GM12878 (cell line): Measurements from ENCODE around the gene TRIM41. TPM values are rescaled to one million over a fixed set of nuclear protein-coding genes. Genes with fewer than 3 reads are reported as not detected.

ENCODE experiments used
- ATAC-seq: fragments of 200-7000 bp; cut with Tn5 transposase; 3 replicates; pipeline ENCODE4 v1.9.1; 2020; ENCODE audit warnings: mild to moderate bottlenecking, moderate library complexity
- BruUV-seq: library from RNA; stranded (reverse); fragments of 400-500 nt; replicated peaks from 2 replicates; lab custom pipeline; 2021; lab: Mats Ljungman, UMichigan
- CTCF ChIA-PET: fragments of 300-600 bp; sonication (Branson Sonifier 250); formaldehyde crosslinking; extraction: SDS; loops from one replicate; lab custom pipeline; 2021; ENCODE audit warnings: inconsistent platforms; lab: Yijun Ruan, JAX
- POLR2A ChIA-PET: fragments of 350-600 bp; formaldehyde crosslinking; extraction: SDS; loops from one replicate; lab custom pipeline; 2021; ENCODE audit warnings: inconsistent platforms; lab: Charles Lee
- RAD21 ChIA-PET: fragments of 300-600 bp; sonication (Branson Sonifier 250); formaldehyde crosslinking; loops from one replicate; lab custom pipeline; 2023; ENCODE audit warnings: antibody characterized with exemption; ENCODE audit not compliant: unreplicated experiment; lab: Charles Lee
- SMC1A ChIA-PET: fragments of 300-600 bp; sonication (Branson Sonifier 250); formaldehyde crosslinking; loops from one replicate; lab custom pipeline; 2023; ENCODE audit not compliant: unreplicated experiment, uncharacterized antibody; lab: Charles Lee
- DNase-seq: peaks from one replicate; pipeline ENCODE4 v3.0.0-alpha.2; 2011; ENCODE audit warnings: low read depth, low spot score
- FAIRE-seq: peaks from 3 replicates; lab custom pipeline; 2011; peaks lifted over from hg19 to GRCh38; lab: Jason Lieb, UNC
- H2AFZ ChIP-seq: 2 replicates; pipeline ENCODE4 v1.6.0; 2011; ENCODE audit warnings: low read depth, low read length, control low read depth; ENCODE audit not compliant: control insufficient read depth
- H3K27ac ChIP-seq: 2 replicates; pipeline ENCODE4 v1.5.1; 2011; ENCODE audit warnings: control low read depth; ENCODE audit not compliant: control insufficient read depth, insufficient read depth
- H3K27me3 ChIP-seq, 2 experiments: replicated peaks in 1 of 2; 2 replicates each; pipeline versions ENCODE4 v1.6.0 to v1.6.1; 2011; ENCODE audit warnings: low read length in 1 of 2; ENCODE audit not compliant: control insufficient read depth in 2 of 2, insufficient read depth in 2 of 2
- H3K36me3 ChIP-seq, 2 experiments: 2 replicates each; pipeline ENCODE4 v1.5.1; 2011; ENCODE audit warnings: low read length in 1 of 2; ENCODE audit not compliant: control insufficient read depth in 2 of 2, insufficient read depth in 2 of 2
- H3K4me1 ChIP-seq: 2 replicates; pipeline ENCODE4 v1.6.1; 2011; ENCODE audit warnings: mild to moderate bottlenecking, low read length, moderate library complexity, mixed read lengths; ENCODE audit not compliant: control insufficient read depth, insufficient read depth
- H3K4me2 ChIP-seq: 2 replicates; pipeline ENCODE4 v1.6.0; 2011; ENCODE audit warnings: control low read depth; ENCODE audit not compliant: control insufficient read depth, insufficient read depth
- H3K4me3 ChIP-seq: fragments of 200-600 bp; sonication (generic); 2 replicates; pipeline ENCODE4 v1.5.1; 2016
- H3K79me2 ChIP-seq: 2 replicates; pipeline ENCODE4 v1.6.0; 2011; ENCODE audit warnings: low read length; ENCODE audit not compliant: control insufficient read depth, insufficient read depth
- H3K9ac ChIP-seq: 2 replicates; pipeline ENCODE4 v1.8.0; 2011; ENCODE audit warnings: low read length, control low read depth, mixed read lengths; ENCODE audit not compliant: control insufficient read depth, insufficient read depth
- H3K9me3 ChIP-seq: replicated peaks from 3 replicates; pipeline ENCODE4 v1.5.1; 2011; ENCODE audit warnings: mild to moderate bottlenecking, low read length; ENCODE audit not compliant: control insufficient read depth, insufficient read depth
- H4K20me1 ChIP-seq: 2 replicates; pipeline ENCODE4 v1.6.0; 2011; ENCODE audit not compliant: control insufficient read depth, insufficient read depth
- CBFB ChIP-seq: IDR thresholded peaks from 2 replicates; pipeline ENCODE4 v1.6.1; 2016; ENCODE audit warnings: antibody characterized with exemption, low read depth
- CBX5 ChIP-seq: sonication (generic); IDR thresholded peaks from 2 replicates; pipeline ENCODE4 v1.6.1; 2016; ENCODE audit warnings: low read depth, moderate library complexity, mild to moderate bottlenecking, inconsistent platforms
- GATAD2B ChIP-seq: fragments of 450-650 bp; conservative IDR thresholded peaks from 2 replicates; pipeline ENCODE4 v1.6.1; 2017; ENCODE audit warnings: low read depth, mild to moderate bottlenecking, moderate library complexity
- RAD51 ChIP-seq: fragments of 450-650 bp; IDR thresholded peaks from 2 replicates; pipeline ENCODE4 v1.6.1; 2016; ENCODE audit warnings: moderate library complexity, mild to moderate bottlenecking, inconsistent platforms
- SMARCA5 ChIP-seq: fragments of 450-650 bp; IDR thresholded peaks from 2 replicates; pipeline ENCODE4 v1.6.1; 2017; ENCODE audit warnings: mild to moderate bottlenecking
- SPI1 ChIP-seq: IDR thresholded peaks from 2 replicates; pipeline ENCODE4 v1.6.1; 2011; ENCODE audit warnings: low read depth, mild to moderate bottlenecking, low read length, moderate library complexity, borderline replicate concordance; ENCODE audit not compliant: insufficient read depth
- ZBED1 ChIP-seq: IDR thresholded peaks from 2 replicates; pipeline ENCODE4 v1.6.1; 2016; ENCODE audit warnings: borderline replicate concordance
- WGBS: methylation state at CpG from one replicate; pipeline ENCODE4 v1.1.6; 2016; ENCODE audit warnings: low lambda C conversion rate; ENCODE audit not compliant: insufficient replicate concordance, insufficient coverage; ENCODE audit errors: missing lambda C conversion rate; 5-methylcytosine and 5-hydroxymethylcytosine counted together
- in situ Hi-C: fragments of 300-500 bp; cut with MboI; formaldehyde crosslinking; loops from 9 replicates; pipeline ENCODE4 v1.14.3; 2018; ENCODE audit warnings: mixed read lengths
- intact Hi-C: fragments of 100-400 bp; cut with micrococcal nuclease; formaldehyde crosslinking; loops from one replicate; pipeline ENCODE4 v1.14.2; 2022; ENCODE audit not compliant: unreplicated experiment
- polyA plus RNA-seq, 11 experiments: library from polyadenylated mRNA; depleted of rRNA in 4 of 11; unstranded in 6 of 11; stranded (reverse) in 5 of 11; fragments of >200 nt; fragmentation: Nextera tagmentation in 4 of 11; fragmentation: Illumina TruSeq in 1 of 11; extraction: Ambion mirVana in 4 of 11; extraction: Trizol in 1 of 11; gene quantifications; 1 replicate in 1 of 11; 2 replicates in 10 of 11; pipeline versions ENCODE4 v1.2.1 to v1.2.3, GENCODE V29; 2011 to 2016; ENCODE audit warnings: inconsistent platforms in 2 of 11, missing spikeins in 2 of 11, low read depth in 1 of 11
- total RNA-seq, 4 experiments: library from RNA; depleted of rRNA in 3 of 4; stranded (reverse); fragments of >200 nt in 3 of 4; fragmentation: Illumina TruSeq in 1 of 4; extraction: Trizol in 1 of 4; gene quantifications; 2 replicates each; pipeline versions ENCODE4 v1.2.1 to v1.2.3, GENCODE V29; 2013 to 2021
- TF ChIP-seq, protein P1 (sequence below): fragments of 450-650 bp; IDR thresholded peaks from 2 replicates; pipeline ENCODE4 v1.6.1; 2017; ENCODE audit warnings: mild to moderate bottlenecking, moderate library complexity

TRIM41 gene
- total and polyA plus RNA-seq, 10 of the 15 experiments (the other 5 are each of a cell fraction or from before 2014, with no cell fraction given): 1.0 to 28.9 (median 10.6) TPM

DNA sequence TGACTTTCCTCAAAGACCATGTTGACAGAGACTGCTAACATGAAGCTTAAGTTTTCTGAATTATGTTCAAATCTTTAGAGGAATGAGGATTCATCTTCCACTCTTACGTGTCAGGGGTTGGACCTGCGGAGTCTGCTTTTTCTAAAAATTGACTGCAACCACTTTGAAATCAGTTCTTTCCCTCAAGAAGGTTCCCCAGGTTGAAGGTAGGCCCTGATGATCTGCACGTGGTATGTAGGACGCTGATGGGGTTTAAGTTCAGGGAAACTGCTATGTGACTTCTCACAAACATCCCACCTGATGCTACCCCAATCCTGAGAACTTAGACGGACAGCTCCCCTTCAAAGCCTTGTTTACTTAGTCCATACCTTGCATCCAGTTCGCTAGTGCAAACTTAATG lies 13.4 kb downstream of the TRIM41 start:
- H3K27me3 ChIP-seq: no peaks in the 10 kb centered on the region
- intact Hi-C loops: no loop called here
- SMC1A ChIA-PET: no interaction called here
- FAIRE-seq (no peak), DNase-seq (no peak), ATAC-seq (no peak)
- no peak overlapping the region for H3K27ac ChIP-seq
- H3K4me2 ChIP-seq: no peak overlapping the region
- no peaks in the 10 kb centered on the region for H3K9me3 ChIP-seq
- RAD21 ChIA-PET: no interaction called here
- no peak overlapping the region for H3K4me3 ChIP-seq
- CTCF ChIA-PET: interaction anchor here (1.0 kb wide), 1 partner anchor 11 kb away, joined by 3 read pairs; no protein-coding TSS in a partner anchor
- H3K9ac ChIP-seq: no peak overlapping the region
- H2AFZ ChIP-seq: no peak overlapping the region
- H3K36me3 ChIP-seq: peaks cover 41 to 50% of the 10 kb centered on the region in 2 experiments
- peaks cover 6% of the 10 kb centered on the region for H3K4me1 ChIP-seq
- whole genome bisulfite sequencing: 67% methylated on average over 6 of the region's 6 CpGs
- BruUV-seq: no TSS peak
- H4K20me1 ChIP-seq: peaks cover 10% of the 10 kb centered on the region
- in situ Hi-C loops: no loop called here
- peaks cover 34% of the 10 kb centered on the region for H3K79me2 ChIP-seq
- POLR2A ChIA-PET: interaction anchor here (1.8 kb wide), 1 partner anchor 14 kb away, joined by 7 read pairs; the partner anchor contains the start of gene TRIM41
- TF ChIP-seq RAD51 (no peak), SMARCA5 (no peak), CBFB (no peak), SPI1 (no peak), ZBED1 (peak; percentile 42; the same call in 1 of the 2 replicates), GATAD2B (no peak), CBX5 (no peak)
- TF ChIP-seq, protein P1, sequence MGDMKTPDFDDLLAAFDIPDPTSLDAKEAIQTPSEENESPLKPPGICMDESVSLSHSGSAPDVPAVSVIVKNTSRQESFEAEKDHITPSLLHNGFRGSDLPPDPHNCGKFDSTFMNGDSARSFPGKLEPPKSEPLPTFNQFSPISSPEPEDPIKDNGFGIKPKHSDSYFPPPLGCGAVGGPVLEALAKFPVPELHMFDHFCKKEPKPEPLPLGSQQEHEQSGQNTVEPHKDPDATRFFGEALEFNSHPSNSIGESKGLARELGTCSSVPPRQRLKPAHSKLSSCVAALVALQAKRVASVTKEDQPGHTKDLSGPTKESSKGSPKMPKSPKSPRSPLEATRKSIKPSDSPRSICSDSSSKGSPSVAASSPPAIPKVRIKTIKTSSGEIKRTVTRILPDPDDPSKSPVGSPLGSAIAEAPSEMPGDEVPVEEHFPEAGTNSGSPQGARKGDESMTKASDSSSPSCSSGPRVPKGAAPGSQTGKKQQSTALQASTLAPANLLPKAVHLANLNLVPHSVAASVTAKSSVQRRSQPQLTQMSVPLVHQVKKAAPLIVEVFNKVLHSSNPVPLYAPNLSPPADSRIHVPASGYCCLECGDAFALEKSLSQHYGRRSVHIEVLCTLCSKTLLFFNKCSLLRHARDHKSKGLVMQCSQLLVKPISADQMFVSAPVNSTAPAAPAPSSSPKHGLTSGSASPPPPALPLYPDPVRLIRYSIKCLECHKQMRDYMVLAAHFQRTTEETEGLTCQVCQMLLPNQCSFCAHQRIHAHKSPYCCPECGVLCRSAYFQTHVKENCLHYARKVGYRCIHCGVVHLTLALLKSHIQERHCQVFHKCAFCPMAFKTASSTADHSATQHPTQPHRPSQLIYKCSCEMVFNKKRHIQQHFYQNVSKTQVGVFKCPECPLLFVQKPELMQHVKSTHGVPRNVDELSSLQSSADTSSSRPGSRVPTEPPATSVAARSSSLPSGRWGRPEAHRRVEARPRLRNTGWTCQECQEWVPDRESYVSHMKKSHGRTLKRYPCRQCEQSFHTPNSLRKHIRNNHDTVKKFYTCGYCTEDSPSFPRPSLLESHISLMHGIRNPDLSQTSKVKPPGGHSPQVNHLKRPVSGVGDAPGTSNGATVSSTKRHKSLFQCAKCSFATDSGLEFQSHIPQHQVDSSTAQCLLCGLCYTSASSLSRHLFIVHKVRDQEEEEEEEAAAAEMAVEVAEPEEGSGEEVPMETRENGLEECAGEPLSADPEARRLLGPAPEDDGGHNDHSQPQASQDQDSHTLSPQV: no peak
